ENCODE measurements around the gene MEP1B.

DNA sequence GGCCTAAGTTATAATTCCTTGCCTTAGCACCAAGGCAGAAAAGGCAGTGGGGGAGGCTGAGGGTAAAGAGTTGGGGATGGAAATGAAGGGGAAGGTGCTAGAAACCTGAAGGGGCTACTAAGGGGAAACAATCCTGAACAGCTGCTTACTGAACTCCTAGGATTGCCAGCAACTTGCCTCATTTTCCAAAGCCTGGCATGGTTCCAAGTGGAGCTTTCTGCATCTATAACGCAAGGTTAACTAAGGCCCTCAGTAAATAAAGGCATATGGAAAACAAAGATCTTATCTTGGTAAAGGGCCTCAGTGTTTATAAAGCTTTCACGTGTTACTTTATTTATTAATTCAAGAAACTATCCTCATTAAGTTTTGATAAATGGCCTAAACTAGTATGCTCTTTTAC is 10.9 kb downstream of the MEP1B start:
- no peak for TF ChIP-seq CTCF (conservative IDR thresholded peaks at IDR 0.05; ENCODE audit: low read depth in 2 of 2)
- no peak for TF ChIP-seq EZH2phosphoT487 (IDR thresholded peaks at IDR 0.05; ENCODE audit: unreplicated experiment)
- no peak for TF ChIP-seq CREB1 (CRISPR knock-in tag; IDR thresholded peaks at IDR 0.05; ENCODE audit: low read depth)
- no peak for TF ChIP-seq NANOG (IDR thresholded peaks at IDR 0.05; ENCODE audit: borderline replicate concordance)
- no peak for TF ChIP-seq ETS1 (IDR thresholded peaks at IDR 0.05)
- TF ChIP-seq EZH2 (IDR thresholded peaks at IDR 0.05; ENCODE audit: low read depth, unreplicated experiment), result no peak
- TF ChIP-seq REST (IDR thresholded peaks at IDR 0.05; ENCODE audit: unreplicated experiment), result no peak
- no peak for TF ChIP-seq POLR2AphosphoS5 (IDR thresholded peaks at IDR 0.05; ENCODE audit: low read depth)
- TF ChIP-seq STAT1 (IDR thresholded peaks at IDR 0.05; ENCODE audit: unreplicated experiment), result no peak
- TF ChIP-seq JUNB (IDR thresholded peaks at IDR 0.05; ENCODE audit: unreplicated experiment), result no peak
- TF ChIP-seq ZNF331 (CRISPR knock-in tag; IDR thresholded peaks at IDR 0.05; ENCODE audit: low read depth), result no peak

All from GM23338 (cell line).